ENCODE measurements around the gene CHCHD5. TPM values are rescaled to one million over a fixed set of nuclear protein-coding genes. Genes with fewer than 3 reads are reported as not detected.

Gene CHCHD5
- total and polyA plus RNA-seq, 3 experiments from 2014 or later, result 33.1 to 41.8 (median 36.6) TPM

GRCh38 chr2:112634874-112635157, 50.4 kb downstream of the CHCHD5 start:
- Histone ChIP-seq H3K27ac (ENCODE audit: low read depth, low read length) (no peak overlapping the region), H3K4me1 (ENCODE audit: insufficient read depth, low read length) (peaks cover 73% of the 10 kb centered on the region), H3K36me3 (ENCODE audit: insufficient read depth, low read length) (no peaks in the 10 kb centered on the region), H3K9me3 (ENCODE audit: low read length) (no peaks in the 10 kb centered on the region), H3K27me3 (ENCODE audit: insufficient read depth, low read length, poor library complexity, severe bottlenecking) (no peaks in the 10 kb centered on the region), H3K4me3 (ENCODE audit: low read length) (peak overlapping the region; percentile 6)
- ChIA-PET POLR2A (interaction anchor here (8.0 kb wide), 1 partner anchor 12 kb away, joined by 96 read pairs; the partner anchor contains the start of gene SLC20A1), CTCF (interaction anchor here (1.0 to 12.6 kb wide), 5 partner anchors 9 to 56 kb away, joined by 3 to 147 read pairs (median 5); partner anchors contain the start of gene SLC20A1)
- H3K36me3 Mint-ChIP-seq, result peaks cover 1 to 4% (median 2%) of the 10 kb centered on the region in 3 donors
- peak overlapping the region; percentile 47 to 99 (median 96) for H3K27ac Mint-ChIP-seq
- no peak for DNase-seq
- peaks cover 74 to 79% (median 75%) of the 10 kb centered on the region in 3 donors for H3K4me1 Mint-ChIP-seq
- peak overlapping the region; percentile 36 to 89 (median 79) for H3K4me3 Mint-ChIP-seq
- H3K27me3 Mint-ChIP-seq, result peaks cover 0 to 5% of the 10 kb centered on the region in 2 donors
- H3K9me3 Mint-ChIP-seq, result peaks cover 0 to 4% (median 0%) of the 10 kb centered on the region in 5 donors

- Mint-ChIP-seq H3K27me3 (peaks cover 0 to 3% of the 10 kb centered on the region in 2 donors), H3K4me1 (peaks cover 62 to 71% (median 66%) of the 10 kb centered on the region in 3 donors), H3K36me3 (peaks cover 0 to 5% (median 0%) of the 10 kb centered on the region in 3 donors), H3K9me3 (no peaks in the 10 kb centered on the region), H3K4me3 (peak overlapping the region in 4 of 7 donors; percentile 40 to 89 (median 66)), H3K27ac (peak overlapping the region; percentile 26 to 99 (median 87))
- POLR2A ChIA-PET, result interaction anchor here (0.6 to 1.0 kb wide), 2 partner anchors 8 to 100 kb away, joined by 3 to 4 read pairs; no protein-coding TSS in a partner anchor
- Histone ChIP-seq H3K36me3 (ENCODE audit: insufficient read depth, low read length) (no peaks in the 10 kb centered on the region), H3K9me3 (ENCODE audit: low read length) (no peaks in the 10 kb centered on the region), H3K27ac (ENCODE audit: low read depth, low read length) (no peak overlapping the region), H3K4me3 (ENCODE audit: low read length) (peak overlapping the region; percentile 0), H3K4me1 (ENCODE audit: insufficient read depth, low read length) (peaks cover 55% of the 10 kb centered on the region), H3K27me3 (ENCODE audit: insufficient read depth, low read length, poor library complexity, severe bottlenecking) (no peaks in the 10 kb centered on the region)
- CTCF ChIA-PET, result interaction anchor here (0.9 to 2.8 kb wide), 3 partner anchors 8 to 54 kb away, joined by 4 to 20 read pairs (median 5); no protein-coding TSS in a partner anchor
- peak in 1 of 5 donors; percentile 41 for DNase-seq
Measured at GRCh38 chr2:112636605-112637288, 52.3 kb downstream of the CHCHD5 start.

DNA sequence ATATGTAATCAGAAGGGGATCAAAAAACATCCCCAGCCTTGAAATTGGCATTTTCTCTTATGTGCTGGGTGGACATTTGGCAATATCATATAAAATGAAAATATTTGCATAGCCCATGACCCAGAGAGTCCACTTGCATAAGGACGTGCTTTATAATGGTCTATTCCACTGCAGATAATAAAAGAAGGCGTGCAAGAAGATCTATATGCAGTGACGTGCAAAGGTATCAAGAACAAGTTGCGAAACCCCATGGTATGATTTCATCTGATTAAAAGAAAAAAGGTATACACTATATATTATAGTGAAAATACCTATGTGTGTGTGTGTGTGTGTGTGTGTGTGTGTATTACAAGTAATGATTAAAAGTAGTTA, 52.9 kb downstream of the CHCHD5 start:
- H3K27ac ChIP-seq (ENCODE audit: low read depth, low read length), result no peak overlapping the region
- peaks cover 49% of the 10 kb centered on the region for H3K4me1 ChIP-seq (ENCODE audit: insufficient read depth, low read length)
- no peaks in the 10 kb centered on the region for H3K9me3 ChIP-seq (ENCODE audit: low read length)
- H3K36me3 Mint-ChIP-seq, result peaks cover 0 to 6% (median 0%) of the 10 kb centered on the region in 3 donors
- POLR2A ChIA-PET, result interaction anchor here (0.6 to 1.0 kb wide), 3 partner anchors 7 to 99 kb away, joined by 3 to 4 read pairs (median 3); partner anchors contain the start of gene CHCHD5
- no peak overlapping the region for H3K4me3 ChIP-seq (ENCODE audit: low read length)
- H3K4me3 Mint-ChIP-seq, result no peak overlapping the region
- no peaks in the 10 kb centered on the region for H3K9me3 Mint-ChIP-seq
- peaks cover 0 to 3% of the 10 kb centered on the region in 2 donors for H3K27me3 Mint-ChIP-seq
- CTCF ChIA-PET, result interaction anchor here (0.9 kb wide), 1 partner anchor 8 kb away, joined by 5 read pairs; no protein-coding TSS in a partner anchor
- no peak for DNase-seq
- no peaks in the 10 kb centered on the region for H3K27me3 ChIP-seq (ENCODE audit: insufficient read depth, low read length, poor library complexity, severe bottlenecking)
- peaks cover 61 to 70% (median 63%) of the 10 kb centered on the region in 3 donors for H3K4me1 Mint-ChIP-seq
- no peaks in the 10 kb centered on the region for H3K36me3 ChIP-seq (ENCODE audit: insufficient read depth, low read length)
- peak overlapping the region in 3 of 8 donors; percentile 14 to 97 (median 32) for H3K27ac Mint-ChIP-seq

Other genes with a start within 250 kb of the CHCHD5 start
- 10 to 100 TPM; 15.5 to 19.3 TPM for gene RGPD8, start 151.0 kb upstream of the CHCHD5 start, total RNA-seq
- 2.2 TPM for gene RGPD8, start 151.0 kb upstream of the CHCHD5 start, polyA plus RNA-seq
- gene TTL, start 102.5 kb upstream of the CHCHD5 start, total RNA-seq, result 10 to 100 TPM; 45.9 to 46.1 TPM
- gene TTL, start 102.5 kb upstream of the CHCHD5 start, polyA plus RNA-seq, result 4.6 TPM
- 10 to 100 TPM; 67.1 to 78.4 TPM for gene POLR1B, start 42.1 kb upstream of the CHCHD5 start, total RNA-seq
- 24.3 TPM for gene POLR1B, start 42.1 kb upstream of the CHCHD5 start, polyA plus RNA-seq
- 100 to 1,000 TPM; 102 to 105 TPM for gene SLC20A1, start 61.3 kb downstream of the CHCHD5 start, total RNA-seq
- 68.0 TPM for gene SLC20A1, start 61.3 kb downstream of the CHCHD5 start, polyA plus RNA-seq
- not detected for gene NT5DC4, start 136.4 kb downstream of the CHCHD5 start, total RNA-seq
- not detected for gene NT5DC4, start 136.4 kb downstream of the CHCHD5 start, polyA plus RNA-seq
- gene CKAP2L, start 180.0 kb downstream of the CHCHD5 start, total RNA-seq, result 10 to 100 TPM; 19.1 to 19.6 TPM
- gene CKAP2L, start 180.0 kb downstream of the CHCHD5 start, polyA plus RNA-seq, result not detected
- 1 to 10 TPM; 2.2 to 3.1 TPM for gene IL1A, start 199.9 kb downstream of the CHCHD5 start, total RNA-seq
- not detected for gene IL1A, start 199.9 kb downstream of the CHCHD5 start, polyA plus RNA-seq